ENCODE results near the gene HK1. TPM values are rescaled to one million over a fixed set of nuclear protein-coding genes. Genes with fewer than 3 reads are reported as not detected.

HK1 gene
- total and polyA plus RNA-seq, 2 donors (not counting 1 experiment from before 2014, with no cell fraction given), result 24.7 to 40.8 TPM

DNA sequence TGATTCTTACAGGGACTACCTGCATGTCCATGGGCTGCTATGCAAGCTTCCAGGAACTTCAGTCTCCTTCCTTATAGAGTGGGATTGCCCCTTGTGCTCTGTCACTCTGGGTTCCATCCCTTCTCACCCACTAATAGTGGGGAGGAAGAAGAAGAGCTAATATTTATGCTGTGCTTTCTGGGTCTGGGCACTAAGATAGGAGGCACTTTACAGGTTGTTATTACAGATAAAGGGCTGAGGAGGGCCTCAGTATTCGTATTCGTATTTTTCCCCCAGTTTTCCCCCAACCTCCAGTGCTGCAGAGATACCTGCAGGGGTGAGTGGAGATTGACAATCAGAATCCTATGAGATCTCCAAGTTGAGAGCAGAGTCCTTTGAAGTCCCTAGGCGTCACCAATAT lies 14.2 kb downstream of the HK1 start:
- POLR2A ChIA-PET, result no interaction called here
- no peaks in the 10 kb centered on the region for H3K79me2 ChIP-seq (ENCODE audit: control insufficient read depth, insufficient read depth, low read length)
- Mint-ChIP-seq H3K4me1 (no peaks in the 10 kb centered on the region), H3K4me3 (no peak overlapping the region), H3K9me3 (ENCODE audit: insufficient read depth) (no peaks in the 10 kb centered on the region), H3K27ac (no peak overlapping the region), H3K27me3 (peaks cover 8% of the 10 kb centered on the region)
- no peak overlapping the region for H3K27ac ChIP-seq (ENCODE audit: low read length in 2 of 2)
- H4K20me1 ChIP-seq (ENCODE audit: control insufficient read depth, insufficient read depth, low read length, poor library complexity, severe bottlenecking), result no peaks in the 10 kb centered on the region
- intact Hi-C loops (cut with micrococcal nuclease), result no loop called here
- H3K4me3 ChIP-seq (ENCODE audit: control extremely low read depth in 1 of 5, extremely low read depth in 1 of 5, insufficient read depth in 1 of 5, low read depth in 2 of 5, low read length in 4 of 5), result no peak overlapping the region
- no peaks in the 10 kb centered on the region for H3K36me3 ChIP-seq (replicated peaks in 1 of 2; ENCODE audit: control extremely low read depth in 1 of 2, control insufficient read depth in 1 of 2, extremely low read depth in 1 of 2, insufficient read depth in 2 of 2, low read length in 1 of 2)
- no peak overlapping the region for H3K4me2 ChIP-seq (replicated peaks; ENCODE audit: low read depth, low read length, poor library complexity, severe bottlenecking)
- DNase-seq (no peak), ATAC-seq (ENCODE audit: low read depth) (no peak)
- WGBS (ENCODE audit: insufficient coverage), result 80% methylated on average over 1 of the region's 3 CpGs
- H2AFZ ChIP-seq (ENCODE audit: insufficient read depth, low read depth, low read length, poor library complexity, severe bottlenecking), result no peak overlapping the region
- peaks cover 0 to 3% (median 0%) of the 10 kb centered on the region in 4 experiments for H3K27me3 ChIP-seq (replicated peaks in 1 of 4; ENCODE audit: control extremely low read depth in 1 of 4, control insufficient read depth in 3 of 4, insufficient read depth in 4 of 4, low read length in 3 of 4)
- TF ChIP-seq, protein P1, sequence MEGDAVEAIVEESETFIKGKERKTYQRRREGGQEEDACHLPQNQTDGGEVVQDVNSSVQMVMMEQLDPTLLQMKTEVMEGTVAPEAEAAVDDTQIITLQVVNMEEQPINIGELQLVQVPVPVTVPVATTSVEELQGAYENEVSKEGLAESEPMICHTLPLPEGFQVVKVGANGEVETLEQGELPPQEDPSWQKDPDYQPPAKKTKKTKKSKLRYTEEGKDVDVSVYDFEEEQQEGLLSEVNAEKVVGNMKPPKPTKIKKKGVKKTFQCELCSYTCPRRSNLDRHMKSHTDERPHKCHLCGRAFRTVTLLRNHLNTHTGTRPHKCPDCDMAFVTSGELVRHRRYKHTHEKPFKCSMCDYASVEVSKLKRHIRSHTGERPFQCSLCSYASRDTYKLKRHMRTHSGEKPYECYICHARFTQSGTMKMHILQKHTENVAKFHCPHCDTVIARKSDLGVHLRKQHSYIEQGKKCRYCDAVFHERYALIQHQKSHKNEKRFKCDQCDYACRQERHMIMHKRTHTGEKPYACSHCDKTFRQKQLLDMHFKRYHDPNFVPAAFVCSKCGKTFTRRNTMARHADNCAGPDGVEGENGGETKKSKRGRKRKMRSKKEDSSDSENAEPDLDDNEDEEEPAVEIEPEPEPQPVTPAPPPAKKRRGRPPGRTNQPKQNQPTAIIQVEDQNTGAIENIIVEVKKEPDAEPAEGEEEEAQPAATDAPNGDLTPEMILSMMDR (IDR thresholded peaks at IDR 0.05), result no peak
- no peak for TF ChIP-seq EZH2 (IDR thresholded peaks at IDR 0.05; ENCODE audit: borderline replicate concordance, insufficient read depth, low read depth, low read length, poor library complexity, severe bottlenecking)
- CTCF ChIA-PET, result interaction anchor here (1.6 kb wide), 1 partner anchor 100 kb away, joined by 4 read pairs; no protein-coding TSS in a partner anchor
- H3K9me3 ChIP-seq (ENCODE audit: control extremely low read depth in 1 of 3, control insufficient read depth in 2 of 3, insufficient read depth in 1 of 3, low read length in 2 of 3), result no peaks in the 10 kb centered on the region
- H3K9ac ChIP-seq (ENCODE audit: low read length), result no peak overlapping the region
- H3K4me1 ChIP-seq (ENCODE audit: control insufficient read depth in 2 of 2, insufficient read depth in 2 of 2, low read length in 2 of 2), result no peaks in the 10 kb centered on the region

DNA sequence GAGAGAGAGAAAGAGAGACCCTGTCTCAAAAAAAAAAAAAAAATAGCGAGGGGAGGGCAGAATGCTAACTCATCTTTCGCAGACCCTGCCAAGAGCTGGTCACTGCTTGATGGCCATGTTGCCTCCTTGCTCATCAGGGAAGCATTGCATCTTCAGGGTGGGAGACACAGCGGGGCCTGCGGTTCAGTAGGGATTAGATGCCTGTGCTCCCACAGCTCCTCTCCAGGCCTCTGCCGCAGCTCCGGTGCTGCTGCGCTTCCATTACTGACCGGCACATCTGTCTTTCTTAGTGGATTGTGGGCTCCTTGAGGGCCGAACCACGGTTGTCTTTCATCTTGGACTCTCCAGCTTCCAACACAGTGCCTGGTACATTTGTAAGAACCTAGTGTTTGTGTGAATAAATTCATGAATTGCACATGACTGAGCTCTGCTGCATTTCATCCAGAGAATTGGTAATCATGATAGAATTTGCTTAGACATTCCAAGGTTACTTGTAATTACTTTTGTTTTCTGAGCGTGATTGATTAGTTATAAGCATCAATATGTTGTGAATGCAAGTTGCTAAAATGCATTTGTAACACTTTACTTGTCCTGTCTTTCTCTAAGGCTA lies 16.8 kb downstream of the HK1 start:
- peaks cover 5% of the 10 kb centered on the region for H3K27me3 Mint-ChIP-seq
- no peaks in the 10 kb centered on the region for H3K4me1 Mint-ChIP-seq
- H3K27ac Mint-ChIP-seq, result no peak overlapping the region
- no peak for DNase-seq
- Histone ChIP-seq H3K27me3 (replicated peaks in 1 of 4; ENCODE audit: control extremely low read depth in 1 of 4, control insufficient read depth in 3 of 4, insufficient read depth in 4 of 4, low read length in 3 of 4) (peaks cover 0 to 3% (median 0%) of the 10 kb centered on the region in 4 experiments), H3K4me3 (ENCODE audit: control extremely low read depth in 1 of 5, extremely low read depth in 1 of 5, insufficient read depth in 1 of 5, low read depth in 2 of 5, low read length in 4 of 5) (no peak overlapping the region), H3K9me3 (ENCODE audit: control extremely low read depth in 1 of 3, control insufficient read depth in 2 of 3, insufficient read depth in 1 of 3, low read length in 2 of 3) (no peaks in the 10 kb centered on the region), H2AFZ (ENCODE audit: insufficient read depth, low read depth, low read length, poor library complexity, severe bottlenecking) (no peak overlapping the region), H4K20me1 (ENCODE audit: control insufficient read depth, insufficient read depth, low read length, poor library complexity, severe bottlenecking) (no peaks in the 10 kb centered on the region), H3K27ac (ENCODE audit: low read length in 2 of 2) (no peak overlapping the region), H3K79me2 (ENCODE audit: control insufficient read depth, insufficient read depth, low read length) (no peaks in the 10 kb centered on the region), H3K4me2 (replicated peaks; ENCODE audit: low read depth, low read length, poor library complexity, severe bottlenecking) (no peak overlapping the region), H3K9ac (ENCODE audit: low read length) (no peak overlapping the region), H3K36me3 (replicated peaks in 1 of 2; ENCODE audit: control extremely low read depth in 1 of 2, control insufficient read depth in 1 of 2, extremely low read depth in 1 of 2, insufficient read depth in 2 of 2, low read length in 1 of 2) (no peaks in the 10 kb centered on the region), H3K4me1 (ENCODE audit: control insufficient read depth in 2 of 2, insufficient read depth in 2 of 2, low read length in 2 of 2) (no peaks in the 10 kb centered on the region)
- POLR2A ChIA-PET, result no interaction called here
- no peak overlapping the region for H3K4me3 Mint-ChIP-seq
- TF ChIP-seq, protein P1 (IDR thresholded peaks at IDR 0.05), result no peak
- no peak for TF ChIP-seq EZH2 (IDR thresholded peaks at IDR 0.05; ENCODE audit: borderline replicate concordance, insufficient read depth, low read depth, low read length, poor library complexity, severe bottlenecking)
- no peaks in the 10 kb centered on the region for H3K9me3 Mint-ChIP-seq (ENCODE audit: insufficient read depth)
- intact Hi-C loops (cut with micrococcal nuclease), result no loop called here
- no peak for ATAC-seq (ENCODE audit: low read depth)
- CTCF ChIA-PET, result no interaction called here
- WGBS (ENCODE audit: insufficient coverage), result 96% methylated on average over 10 of the region's 11 CpGs
